ENCODE data around the gene LHFPL3.
"Not testable (repeated sequence)": the region's sequence is repeated elsewhere in the genome, so short reads cannot be mapped to it uniquely, and the experiment has no call there.

Gene LHFPL3

GRCh38 chr7:104625956-104626355, 297.6 kb downstream of the LHFPL3 start:
- no peak for DNase-seq

GRCh38 chr7:104627516-104627915, 299.1 kb downstream of the LHFPL3 start:
- no peak for DNase-seq

- DNase-seq, result no peak
Measured at GRCh38 chr7:104628017-104628416, 299.6 kb downstream of the LHFPL3 start.

GRCh38 chr7:104629408-104629807, 301.0 kb downstream of the LHFPL3 start:
- DNase-seq, result no peak

GRCh38 chr7:104640506-104640905, 312.1 kb downstream of the LHFPL3 start:
- DNase-seq, result no peak

- no peak for DNase-seq
Measured at GRCh38 chr7:104642560-104642959, 314.2 kb downstream of the LHFPL3 start.

- DNase-seq, result no peak
Measured at GRCh38 chr7:104643587-104644217, 315.3 kb downstream of the LHFPL3 start.

GRCh38 chr7:104650991-104651640, 322.7 kb downstream of the LHFPL3 start:
- no peak for DNase-seq

GRCh38 chr7:104652434-104652833, 324.0 kb downstream of the LHFPL3 start:
- no peak for DNase-seq

- DNase-seq, result no peak
Measured at GRCh38 chr7:104652865-104653264, 324.5 kb downstream of the LHFPL3 start.

GRCh38 chr7:104653825-104654401, 325.5 kb downstream of the LHFPL3 start:
- no peak for DNase-seq

GRCh38 chr7:104655592-104655991, 327.2 kb downstream of the LHFPL3 start:
- DNase-seq, result no peak

GRCh38 chr7:104656467-104656866, 328.1 kb downstream of the LHFPL3 start:
- no peak for DNase-seq

- no peak for DNase-seq
Measured at GRCh38 chr7:104657134-104657533, 328.7 kb downstream of the LHFPL3 start.

- DNase-seq, result no peak
Measured at GRCh38 chr7:104661575-104661974, 333.2 kb downstream of the LHFPL3 start.

- DNase-seq, result no peak
Measured at GRCh38 chr7:104664648-104665047, 336.2 kb downstream of the LHFPL3 start.

GRCh38 chr7:104677587-104677986, 349.2 kb downstream of the LHFPL3 start:
- DNase-seq, result no peak

GRCh38 chr7:104679085-104679484, 350.7 kb downstream of the LHFPL3 start:
- DNase-seq, result no peak

- DNase-seq, result no peak
Measured at GRCh38 chr7:104686286-104686685, 357.9 kb downstream of the LHFPL3 start.

GRCh38 chr7:104694710-104695109, 366.3 kb downstream of the LHFPL3 start:
- no peak for DNase-seq

- no peak for DNase-seq
Measured at GRCh38 chr7:104695563-104695962, 367.2 kb downstream of the LHFPL3 start.

GRCh38 chr7:104700336-104700735, 371.9 kb downstream of the LHFPL3 start:
- no peak for DNase-seq

GRCh38 chr7:104721027-104721426, 392.6 kb downstream of the LHFPL3 start:
- DNase-seq, result not testable (repeated sequence)

GRCh38 chr7:104723001-104723400, 394.6 kb downstream of the LHFPL3 start:
- DNase-seq, result no peak

GRCh38 chr7:104758504-104758903, 430.1 kb downstream of the LHFPL3 start:
- no peak for DNase-seq

All from CD4-positive, alpha-beta T cell treated with Interleukin-4 for 4 hours (primary cell).